Activated B cell treated with CpG ODN at 0.5 μM for 24 hours (primary cell): Measurements from ENCODE around the gene BMAL1. TPM values are rescaled to one million over a fixed set of nuclear protein-coding genes. Genes with fewer than 3 reads are reported as not detected.

Source experiments
- ATAC-seq: fragments of 200-7000 bp; cut with Tn5 transposase; one replicate; pipeline ENCODE4 v1.10.0; 2021; ENCODE audit warnings: low read depth, mild to moderate bottlenecking, moderate library complexity
- CTCF ChIA-PET: fragments of 350-600 bp; sonication (Branson Sonifier 250); formaldehyde crosslinking; loops from one replicate; lab custom pipeline; 2021; ENCODE audit warnings: antibody characterized with exemption; lab: Charles Lee
- POLR2A ChIA-PET: fragments of 350-600 bp; sonication (Branson Sonifier 250); formaldehyde crosslinking; loops from one replicate; lab custom pipeline; 2021; ENCODE audit warnings: antibody characterized with exemption; lab: Charles Lee
- DNase-seq: peaks from one replicate; pipeline ENCODE4 v3.0.0; 2022
- H3K27ac Mint-ChIP-seq: one replicate; pipeline ENCODE4 v1.8.0; 2020; ENCODE audit warnings: mixed read lengths
- H3K27me3 Mint-ChIP-seq: one replicate; pipeline ENCODE4 v1.8.0; 2021; ENCODE audit warnings: mixed read lengths
- H3K36me3 Mint-ChIP-seq: one replicate; pipeline ENCODE4 v1.8.0; 2021; ENCODE audit warnings: low read depth, mixed read lengths
- H3K4me1 Mint-ChIP-seq: one replicate; pipeline ENCODE4 v1.8.0; 2021; ENCODE audit warnings: mixed read lengths
- H3K4me3 Mint-ChIP-seq: one replicate; pipeline ENCODE4 v1.8.0; 2020; ENCODE audit warnings: mild to moderate bottlenecking, mixed read lengths
- H3K9me3 Mint-ChIP-seq: one replicate; pipeline ENCODE4 v1.8.0; 2020; ENCODE audit warnings: mixed read lengths
- CTCF ChIP-seq: fragments of 200-600 bp; IDR thresholded peaks from one replicate; pipeline ENCODE4 v1.8.0; 2022; ENCODE audit warnings: antibody characterized with exemption, mild to moderate bottlenecking
- intact Hi-C: fragments of 100-400 bp; cut with micrococcal nuclease; formaldehyde crosslinking; loops from one replicate; pipeline ENCODE4 v1.15.1; 2024
- total RNA-seq: library from RNA; stranded (reverse); gene quantifications from 2 replicates; pipeline ENCODE4 v1.2.3, GENCODE V29; 2022

The BMAL1 gene
- total RNA-seq, 1 donor from 2014 or later: 30.1 TPM

GRCh38 chr11:13368041-13368446, 90.5 kb downstream of the BMAL1 start:
- Mint-ChIP-seq H3K27me3 (no peaks in the 10 kb centered on the region), H3K4me1 (peaks cover 3% of the 10 kb centered on the region), H3K36me3 (peaks cover 48% of the 10 kb centered on the region), H3K4me3 (no peak overlapping the region), H3K27ac (no peak overlapping the region), H3K9me3 (no peaks in the 10 kb centered on the region)
- ChIA-PET POLR2A (no interaction called here), CTCF (no interaction called here)
- intact Hi-C loops: no loop called here
- DNase-seq (no peak), ATAC-seq (no peak)
- TF ChIP-seq CTCF: no peak

- intact Hi-C loops: no loop called here
- Mint-ChIP-seq H3K4me1 (no peaks in the 10 kb centered on the region), H3K4me3 (no peak overlapping the region), H3K27me3 (no peaks in the 10 kb centered on the region), H3K9me3 (no peaks in the 10 kb centered on the region), H3K27ac (no peak overlapping the region), H3K36me3 (peaks cover 45% of the 10 kb centered on the region)
- DNase-seq: no peak
- ChIA-PET POLR2A (no interaction called here), CTCF (interaction anchor here (1.3 kb wide), 1 partner anchor 13 kb away, joined by 4 read pairs; no protein-coding TSS in a partner anchor)
- no peak for ATAC-seq
- no peak for TF ChIP-seq CTCF
These were observed 95.6 kb downstream of the BMAL1 start for GRCh38 chr11:13373216-13373615.

DNA sequence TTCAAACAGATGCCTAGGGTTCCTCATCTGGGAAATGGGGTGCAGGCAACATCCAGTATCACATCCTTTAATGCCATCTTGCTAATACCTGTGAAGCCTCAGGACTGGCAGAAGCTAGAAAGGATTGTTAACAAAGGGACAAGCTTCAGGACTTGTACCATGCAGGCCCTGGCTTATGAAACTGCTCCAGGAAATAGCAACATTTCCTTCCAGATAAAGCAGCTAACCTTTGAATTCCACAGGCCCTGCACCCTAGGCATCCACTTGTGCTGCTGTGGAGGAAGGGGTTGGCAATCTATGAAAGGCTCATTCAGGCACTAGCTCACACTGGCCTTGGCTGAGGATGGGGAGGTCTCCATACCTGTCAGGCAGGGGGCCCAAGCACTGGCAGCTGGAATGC, 98.2 kb downstream of the BMAL1 start:
- ChIA-PET POLR2A (no interaction called here), CTCF (interaction anchor here (1.8 kb wide), 1 partner anchor 10 kb away, joined by 13 read pairs; no protein-coding TSS in a partner anchor)
- H3K36me3 Mint-ChIP-seq: peaks cover 64% of the 10 kb centered on the region
- no peaks in the 10 kb centered on the region for H3K9me3 Mint-ChIP-seq
- no peak overlapping the region for H3K4me3 Mint-ChIP-seq
- no peak overlapping the region for H3K27ac Mint-ChIP-seq
- no peak for TF ChIP-seq CTCF
- intact Hi-C loops: no loop called here
- no peaks in the 10 kb centered on the region for H3K27me3 Mint-ChIP-seq
- H3K4me1 Mint-ChIP-seq: no peaks in the 10 kb centered on the region
- ATAC-seq: no peak
- no peak for DNase-seq

- POLR2A ChIA-PET: no interaction called here
- no peak overlapping the region for H3K4me3 Mint-ChIP-seq
- H3K9me3 Mint-ChIP-seq: no peaks in the 10 kb centered on the region
- H3K36me3 Mint-ChIP-seq: peaks cover 70% of the 10 kb centered on the region
- ATAC-seq: no peak
- CTCF ChIA-PET: interaction anchor here (1.8 kb wide), 1 partner anchor 9 kb away, joined by 13 read pairs; no protein-coding TSS in a partner anchor
- no peak overlapping the region for H3K27ac Mint-ChIP-seq
- TF ChIP-seq CTCF: no peak
- no peaks in the 10 kb centered on the region for H3K4me1 Mint-ChIP-seq
- no peaks in the 10 kb centered on the region for H3K27me3 Mint-ChIP-seq
- intact Hi-C loops: no loop called here
- DNase-seq: no peak
These were observed 98.8 kb downstream of the BMAL1 start for GRCh38 chr11:13376402-13376801.

- H3K27me3 Mint-ChIP-seq: no peaks in the 10 kb centered on the region
- intact Hi-C loops: no loop called here
- no peak for DNase-seq
- POLR2A ChIA-PET: no interaction called here
- H3K27ac Mint-ChIP-seq: no peak overlapping the region
- CTCF ChIA-PET: no interaction called here
- no peaks in the 10 kb centered on the region for H3K4me1 Mint-ChIP-seq
- H3K4me3 Mint-ChIP-seq: no peak overlapping the region
- H3K36me3 Mint-ChIP-seq: peaks cover 74% of the 10 kb centered on the region
- H3K9me3 Mint-ChIP-seq: no peaks in the 10 kb centered on the region
- ATAC-seq: no peak
- TF ChIP-seq CTCF: no peak
These were observed 99.2 kb downstream of the BMAL1 start for GRCh38 chr11:13376838-13377237.
